WTC11 (cell line): ENCODE data around the gene SYN1. TPM values are rescaled to one million over a fixed set of nuclear protein-coding genes. Genes with fewer than 3 reads are reported as not detected.

Experiments
- ATAC-seq: fragments of 200-7000 bp; cut with Tn5 transposase; 2 replicates; pipeline ENCODE4 v1.10.0; 2021; ENCODE audit warnings: mild to moderate bottlenecking, moderate library complexity
- CTCF ChIA-PET: fragments of 300-600 bp; sonication (Branson Sonifier 250); formaldehyde crosslinking; loops from one replicate; lab custom pipeline; 2021; ENCODE audit warnings: antibody characterized with exemption; lab: Charles Lee
- POLR2A ChIA-PET: fragments of 350-600 bp; sonication (Branson Sonifier 250); formaldehyde crosslinking; loops from one replicate; lab custom pipeline; 2021; ENCODE audit warnings: antibody characterized with exemption; lab: Charles Lee
- DNase-seq: peaks from one replicate; pipeline ENCODE4 v3.0.0; 2021; ENCODE audit warnings: low spot score
- H3K27ac Mint-ChIP-seq: 2 replicates; pipeline ENCODE4 v1.8.0; 2021; ENCODE audit warnings: mixed read lengths
- H3K27me3 Mint-ChIP-seq: 2 replicates; pipeline ENCODE4 v1.8.0; 2021; ENCODE audit warnings: low read depth, mild to moderate bottlenecking, moderate library complexity, mixed read lengths
- H3K36me3 Mint-ChIP-seq: 2 replicates; pipeline ENCODE4 v1.8.0; 2021; ENCODE audit warnings: mixed read lengths
- H3K4me1 Mint-ChIP-seq: 2 replicates; pipeline ENCODE4 v1.8.0; 2022; ENCODE audit warnings: mixed read lengths
- H3K4me3 Mint-ChIP-seq: 2 replicates; pipeline ENCODE4 v1.8.0; 2021; ENCODE audit warnings: mild to moderate bottlenecking, moderate library complexity, mixed read lengths
- H3K9me3 Mint-ChIP-seq: 2 replicates; pipeline ENCODE4 v1.8.0; 2021; ENCODE audit warnings: mixed read lengths
- ATF1 ChIP-seq: sonication (generic); formaldehyde crosslinking; IDR thresholded peaks from 2 replicates; pipeline ENCODE4 v1.8.1; 2023; ENCODE audit warnings: mild to moderate bottlenecking, moderate library complexity, missing genetic modification reagents
- CREM ChIP-seq: sonication (generic); formaldehyde crosslinking; IDR thresholded peaks from 2 replicates; pipeline ENCODE4 v1.8.1; 2022; ENCODE audit warnings: mild to moderate bottlenecking, missing genetic modification reagents, moderate library complexity
- CTCF ChIP-seq: fragments of 200-600 bp; IDR thresholded peaks from 2 replicates; pipeline ENCODE4 v1.8.0; 2022; ENCODE audit warnings: antibody characterized with exemption
- E2F4 ChIP-seq: sonication (generic); formaldehyde crosslinking; IDR thresholded peaks from 2 replicates; pipeline ENCODE4 v1.8.1; 2022; ENCODE audit warnings: low read depth, mild to moderate bottlenecking, moderate library complexity, missing genetic modification reagents, borderline replicate concordance
- ELF4 ChIP-seq: sonication (generic); formaldehyde crosslinking; IDR thresholded peaks from 2 replicates; pipeline ENCODE4 v1.8.1; 2022; ENCODE audit warnings: low read depth, mild to moderate bottlenecking, moderate library complexity, missing genetic modification reagents
- EMX1 ChIP-seq: fragments of 250-450 bp; sonication (Bioruptor Pico); IDR thresholded peaks from 2 replicates; pipeline ENCODE4 v1.8.0; 2021; ENCODE audit warnings: mild to moderate bottlenecking
- ERG ChIP-seq: fragments of 250-450 bp; sonication (Bioruptor Pico); IDR thresholded peaks from 2 replicates; pipeline ENCODE4 v1.8.0; 2021; ENCODE audit warnings: mild to moderate bottlenecking
- FOXP1 ChIP-seq: sonication (generic); formaldehyde crosslinking; IDR thresholded peaks from 2 replicates; pipeline ENCODE4 v1.8.0; 2022; ENCODE audit warnings: missing genetic modification reagents, mild to moderate bottlenecking, moderate library complexity, borderline replicate concordance
- GRHL2 ChIP-seq: fragments of 250-450 bp; sonication (Bioruptor Pico); IDR thresholded peaks from 2 replicates; pipeline ENCODE4 v1.8.0; 2022; ENCODE audit warnings: mild to moderate bottlenecking, moderate library complexity; ENCODE audit not compliant: insufficient replicate concordance, severe bottlenecking
- HMGXB4 ChIP-seq: sonication (generic); formaldehyde crosslinking; IDR thresholded peaks from 2 replicates; pipeline ENCODE4 v1.8.1; 2023; ENCODE audit warnings: mild to moderate bottlenecking, moderate library complexity, missing genetic modification reagents
- JUN ChIP-seq: sonication (generic); formaldehyde crosslinking; IDR thresholded peaks from 2 replicates; pipeline ENCODE4 v1.8.0; 2023; ENCODE audit warnings: mild to moderate bottlenecking, missing genetic modification reagents
- NFYB ChIP-seq: sonication (generic); formaldehyde crosslinking; conservative IDR thresholded peaks from 2 replicates; pipeline ENCODE4 v1.8.0; 2022; ENCODE audit warnings: low read depth, missing genetic modification reagents
- NR1H2 ChIP-seq: sonication (generic); formaldehyde crosslinking; IDR thresholded peaks from 2 replicates; pipeline ENCODE4 v1.9.0; 2021; ENCODE audit warnings: mild to moderate bottlenecking, moderate library complexity, missing genetic modification reagents
- PRDM15 ChIP-seq: sonication (generic); formaldehyde crosslinking; IDR thresholded peaks from 2 replicates; pipeline ENCODE4 v1.8.0; 2022; ENCODE audit warnings: missing genetic modification reagents
- TEAD1 ChIP-seq: sonication (generic); formaldehyde crosslinking; IDR thresholded peaks from 2 replicates; pipeline ENCODE4 v1.8.0; 2022; ENCODE audit warnings: mild to moderate bottlenecking, missing genetic modification reagents
- USF2 ChIP-seq: sonication (generic); formaldehyde crosslinking; IDR thresholded peaks from 2 replicates; pipeline ENCODE4 v1.8.1; 2023; ENCODE audit warnings: mild to moderate bottlenecking, missing genetic modification reagents, moderate library complexity
- ZBTB21 ChIP-seq: sonication (generic); formaldehyde crosslinking; IDR thresholded peaks from 2 replicates; pipeline ENCODE4 v1.8.1; 2023; ENCODE audit warnings: mild to moderate bottlenecking, missing genetic modification reagents, borderline replicate concordance
- ZNF121 ChIP-seq: sonication (generic); formaldehyde crosslinking; IDR thresholded peaks from 2 replicates; pipeline ENCODE4 v1.8.0; 2023; ENCODE audit warnings: missing genetic modification reagents
- ZNF263 ChIP-seq: sonication (generic); formaldehyde crosslinking; IDR thresholded peaks from 2 replicates; pipeline ENCODE4 v1.8.1; 2022; ENCODE audit warnings: low read depth, mild to moderate bottlenecking, moderate library complexity, missing genetic modification reagents
- ZNF317 ChIP-seq: sonication (generic); formaldehyde crosslinking; IDR thresholded peaks from 2 replicates; pipeline ENCODE4 v1.8.1; 2023; ENCODE audit warnings: low read depth, mild to moderate bottlenecking, moderate library complexity, missing genetic modification reagents, borderline replicate concordance
- ZNF512 ChIP-seq: sonication (generic); formaldehyde crosslinking; IDR thresholded peaks from 2 replicates; pipeline ENCODE4 v1.8.1; 2022; ENCODE audit warnings: missing genetic modification reagents, borderline replicate concordance
- ZNF671 ChIP-seq: fragments of 250-450 bp; sonication (Bioruptor Pico); IDR thresholded peaks from 2 replicates; pipeline ENCODE4 v1.8.0; 2021; ENCODE audit warnings: mild to moderate bottlenecking
- ZSCAN18 ChIP-seq: fragments of 250-450 bp; sonication (Bioruptor Pico); IDR thresholded peaks from 2 replicates; pipeline ENCODE4 v2.1.2; 2022; ENCODE audit warnings: mild to moderate bottlenecking, moderate library complexity
- total RNA-seq: library from RNA; stranded (reverse); gene quantifications from 3 replicates; pipeline ENCODE4 v1.2.3, GENCODE V29; 2021

The SYN1 gene
- total RNA-seq, 1 experiment from 2014 or later = 7.1 TPM

- H3K27ac Mint-ChIP-seq = no peak overlapping the region
Measured at GRCh38 chrX:47587091-47587891, 32.4 kb downstream of the SYN1 start.

GRCh38 chrX:47586043-47586787 is 33.4 kb downstream of the SYN1 start:
- CTCF ChIA-PET = interaction anchor here (0.8 to 1.5 kb wide), 4 partner anchors 10 to 63 kb away, joined by 3 to 4 read pairs (median 3); no protein-coding TSS in a partner anchor
- Mint-ChIP-seq H3K27ac (no peak overlapping the region; the same call in 1 of the 2 replicates), H3K4me1 (peaks cover 26% of the 10 kb centered on the region), H3K27me3 (no peaks in the 10 kb centered on the region; the same call in 1 of the 2 replicates), H3K9me3 (no peaks in the 10 kb centered on the region), H3K36me3 (no peaks in the 10 kb centered on the region), H3K4me3 (no peak overlapping the region)
- POLR2A ChIA-PET = no interaction called here
- ATAC-seq (no peak), DNase-seq (no peak)
- no peak for TF ChIP-seq ZSCAN18
- TF ChIP-seq ZNF121 (CRISPR knock-in tag) = no peak
- TF ChIP-seq ZNF512 (CRISPR knock-in tag) = no peak
- no peak for TF ChIP-seq JUN (CRISPR knock-in tag)
- no peak for TF ChIP-seq PRDM15 (CRISPR knock-in tag)
- TF ChIP-seq ERG = no peak
- TF ChIP-seq USF2 (CRISPR knock-in tag) = no peak
- no peak for TF ChIP-seq CTCF
- no peak for TF ChIP-seq CREM (CRISPR knock-in tag)
- TF ChIP-seq HMGXB4 (CRISPR knock-in tag) = no peak
- no peak for TF ChIP-seq NR1H2

More at GRCh38 chrX:47587091-47587891, 32.4 kb downstream of the SYN1 start:
- Mint-ChIP-seq H3K36me3 (no peaks in the 10 kb centered on the region), H3K9me3 (no peaks in the 10 kb centered on the region), H3K4me1 (peaks cover 21% of the 10 kb centered on the region), H3K27me3 (no peaks in the 10 kb centered on the region; the same call in 1 of the 2 replicates), H3K4me3 (no peak overlapping the region)
- ChIA-PET CTCF (no interaction called here), POLR2A (interaction anchor here (0.6 kb wide), 1 partner anchor 20 kb away, joined by 4 read pairs; no protein-coding TSS in a partner anchor)
- ATAC-seq (no peak), DNase-seq (no peak)
- TF ChIP-seq ELF4 (CRISPR knock-in tag) = no peak
- TF ChIP-seq E2F4 (CRISPR knock-in tag) = no peak
- TF ChIP-seq ATF1 (CRISPR knock-in tag) = no peak
- no peak for TF ChIP-seq ZBTB21 (CRISPR knock-in tag)
- no peak for TF ChIP-seq GRHL2 (CRISPR knock-in tag)
- TF ChIP-seq ZNF317 = no peak
- TF ChIP-seq FOXP1 = no peak
- TF ChIP-seq TEAD1 = no peak
- TF ChIP-seq EMX1 (CRISPR knock-in tag) = no peak
- no peak for TF ChIP-seq ZNF671
- no peak for TF ChIP-seq NFYB (CRISPR knock-in tag)
- no peak for TF ChIP-seq ZNF263 (CRISPR knock-in tag)
